ENCODE results near the gene PLCB1.
"Not testable (repeated sequence)": the region's sequence is repeated elsewhere in the genome, so short reads cannot be mapped to it uniquely, and the experiment has no call there.

The PLCB1 gene

DNA sequence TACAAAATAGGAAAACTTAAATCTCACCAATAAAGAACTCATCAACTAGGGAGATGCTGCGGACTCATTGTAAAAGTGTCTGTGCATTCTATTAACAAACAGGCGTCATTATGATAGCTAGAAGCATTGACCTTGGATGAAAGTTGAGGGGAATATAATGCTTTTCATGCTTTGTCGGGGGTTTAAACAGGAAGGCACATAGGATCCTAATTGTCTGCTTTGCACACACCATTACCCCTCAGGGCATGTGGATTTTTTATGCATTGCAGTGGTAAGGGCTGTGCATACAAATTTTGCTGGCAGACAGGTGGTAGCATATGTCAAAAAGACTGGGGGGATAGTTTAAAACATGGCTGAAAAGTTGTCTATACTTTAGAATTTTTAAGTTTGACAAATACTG is 488.9 kb downstream of the PLCB1 start:
- H3K4me3 ChIP-seq (ENCODE audit: low read length) = no peak overlapping the region
- H3K4me1 ChIP-seq (ENCODE audit: insufficient read depth, low read length) = peaks cover 8% of the 10 kb centered on the region
- no peaks in the 10 kb centered on the region for H3K36me3 ChIP-seq (ENCODE audit: insufficient read depth, low read length)
- no peaks in the 10 kb centered on the region for H3K9me3 ChIP-seq (ENCODE audit: low read length)
- no peak overlapping the region for H2AFZ ChIP-seq (ENCODE audit: low read depth, low read length)
- H3K27me3 ChIP-seq (ENCODE audit: insufficient read depth, low read length) = no peaks in the 10 kb centered on the region

DNA sequence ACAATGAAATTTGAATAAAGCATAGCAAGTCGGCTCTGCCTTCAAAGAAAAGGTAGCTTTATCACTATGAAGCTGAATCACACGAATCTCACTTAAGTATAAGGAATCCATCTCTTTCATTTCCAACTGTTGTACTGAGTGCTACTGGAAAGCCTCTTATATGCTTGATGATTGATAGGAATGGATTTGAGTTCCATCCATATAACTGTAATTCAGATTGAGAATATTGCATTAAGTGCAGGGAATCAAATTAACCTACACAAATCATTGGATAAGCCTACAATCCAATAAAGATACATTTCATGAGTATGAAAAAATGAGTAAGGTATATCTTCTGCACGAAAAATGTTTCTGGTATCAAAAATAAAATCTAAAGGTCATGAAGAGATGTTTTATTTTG is 492.0 kb downstream of the PLCB1 start:
- Histone ChIP-seq H2AFZ (ENCODE audit: low read depth, low read length) (no peak overlapping the region), H3K4me3 (ENCODE audit: low read length) (no peak overlapping the region), H3K9me3 (ENCODE audit: low read length) (peaks cover 3% of the 10 kb centered on the region), H3K27me3 (ENCODE audit: insufficient read depth, low read length) (no peaks in the 10 kb centered on the region), H3K36me3 (ENCODE audit: insufficient read depth, low read length) (peaks cover 7% of the 10 kb centered on the region), H3K4me1 (ENCODE audit: insufficient read depth, low read length) (peaks cover 8% of the 10 kb centered on the region)

DNA sequence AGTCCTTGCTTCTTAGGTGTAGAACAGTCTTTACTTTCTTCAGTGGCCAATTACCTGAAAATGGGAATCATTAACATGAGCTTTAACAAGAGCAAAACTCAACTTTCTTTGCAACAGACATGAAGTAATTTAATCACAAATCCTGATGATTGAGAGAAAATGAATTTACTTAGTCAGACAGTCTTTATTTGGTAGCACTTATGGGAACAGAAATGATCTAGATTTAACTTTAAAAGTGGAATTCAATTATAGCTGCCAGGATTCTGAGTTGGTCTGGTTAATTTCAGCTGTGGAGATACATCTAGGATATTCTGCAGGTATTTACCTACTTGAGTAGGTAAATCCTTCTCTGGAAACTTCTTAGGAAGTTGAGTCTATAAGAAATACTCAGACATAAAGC is 492.6 kb downstream of the PLCB1 start:
- Histone ChIP-seq H3K4me3 (ENCODE audit: low read length) (no peak overlapping the region), H3K9me3 (ENCODE audit: low read length) (peaks cover 3% of the 10 kb centered on the region), H3K27me3 (ENCODE audit: insufficient read depth, low read length) (no peaks in the 10 kb centered on the region), H3K4me1 (ENCODE audit: insufficient read depth, low read length) (peaks cover 8% of the 10 kb centered on the region), H2AFZ (ENCODE audit: low read depth, low read length) (no peak overlapping the region), H3K36me3 (ENCODE audit: insufficient read depth, low read length) (peaks cover 9% of the 10 kb centered on the region)

DNA sequence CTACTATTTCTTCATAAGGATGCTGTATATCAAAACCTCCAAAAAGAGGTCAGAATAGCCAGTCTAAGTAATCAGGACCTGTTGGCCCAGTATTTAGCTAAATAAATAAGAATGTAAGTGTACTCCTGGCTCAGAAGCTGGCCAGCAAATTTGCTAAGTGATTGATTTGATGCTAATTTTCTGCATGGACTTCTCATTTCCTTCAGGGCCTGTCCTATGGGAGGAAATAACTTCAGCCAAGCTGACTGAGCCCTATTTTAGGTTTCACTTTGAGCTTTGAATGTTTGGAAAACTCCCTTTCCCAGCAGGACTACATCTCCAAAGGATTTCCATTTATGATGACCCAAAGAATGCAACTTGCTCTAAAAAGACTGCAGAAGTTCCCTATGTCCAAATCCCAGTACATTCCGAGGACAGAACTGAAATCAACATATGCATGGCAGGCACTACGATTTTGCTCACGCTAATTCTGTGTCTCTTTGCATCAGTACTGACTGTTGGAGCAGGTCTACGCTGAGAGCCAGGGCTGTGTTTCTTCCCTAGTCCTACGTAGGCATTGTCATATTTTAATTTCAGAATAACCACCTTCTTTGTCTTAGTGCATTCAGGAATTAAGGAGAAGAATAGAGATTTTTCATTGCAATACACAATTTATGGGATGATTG is 495.4 kb downstream of the PLCB1 start:
- Histone ChIP-seq H3K36me3 (ENCODE audit: insufficient read depth, low read length) (peaks cover 9% of the 10 kb centered on the region), H3K4me1 (ENCODE audit: insufficient read depth, low read length) (no peaks in the 10 kb centered on the region), H3K27me3 (ENCODE audit: insufficient read depth, low read length) (no peaks in the 10 kb centered on the region), H3K4me3 (ENCODE audit: low read length) (no peak overlapping the region), H3K9me3 (ENCODE audit: low read length) (peaks cover 3% of the 10 kb centered on the region), H2AFZ (ENCODE audit: low read depth, low read length) (no peak overlapping the region)

DNA sequence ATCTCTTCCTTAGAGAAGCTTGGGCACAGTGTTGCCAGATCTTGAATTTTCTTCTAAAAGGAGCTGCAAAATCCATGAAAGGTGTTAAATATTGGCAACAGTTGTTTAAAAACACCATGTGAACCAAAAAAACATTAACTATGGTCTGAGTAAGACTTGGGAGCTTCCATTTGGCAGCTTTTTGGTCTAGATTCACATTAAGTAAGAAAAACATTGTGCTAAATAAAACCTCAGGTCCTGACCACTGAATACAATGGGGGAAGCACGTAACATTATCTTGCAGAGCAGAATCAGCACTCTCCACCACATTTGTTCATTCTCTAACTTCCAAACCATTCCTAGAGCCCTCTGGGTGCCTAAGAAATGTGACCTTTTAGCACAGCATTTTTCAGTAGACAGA is 499.2 kb downstream of the PLCB1 start:
- H3K27me3 ChIP-seq (ENCODE audit: insufficient read depth, low read length) = no peaks in the 10 kb centered on the region
- H3K9me3 ChIP-seq (ENCODE audit: low read length) = peaks cover 3% of the 10 kb centered on the region
- no peaks in the 10 kb centered on the region for H3K4me1 ChIP-seq (ENCODE audit: insufficient read depth, low read length)

DNA sequence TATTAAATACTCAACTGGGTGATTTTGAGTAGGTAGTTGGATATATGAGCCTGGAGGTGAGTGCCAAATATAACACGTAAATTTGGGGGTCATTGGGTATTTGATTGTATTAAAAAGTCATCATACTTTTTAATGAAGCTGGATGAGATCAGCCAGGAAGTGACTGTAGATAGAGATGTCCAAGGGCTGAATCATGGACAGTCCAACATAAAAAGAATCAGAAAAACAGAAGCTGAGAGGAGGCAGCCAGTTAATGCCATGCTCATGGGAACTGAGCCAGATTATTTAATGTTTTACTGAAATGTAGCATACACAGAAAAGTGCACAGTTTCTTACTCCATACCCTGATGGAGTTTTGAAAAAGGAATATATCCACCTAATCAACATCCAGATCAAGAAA is 501.3 kb downstream of the PLCB1 start:
- H3K9me3 ChIP-seq (ENCODE audit: low read length) = peaks cover 2% of the 10 kb centered on the region
- H2AFZ ChIP-seq (ENCODE audit: low read depth, low read length) = no peak overlapping the region
- peaks cover 5% of the 10 kb centered on the region for H3K36me3 ChIP-seq (ENCODE audit: insufficient read depth, low read length)
- no peaks in the 10 kb centered on the region for H3K27me3 ChIP-seq (ENCODE audit: insufficient read depth, low read length)
- no peak overlapping the region for H3K4me3 ChIP-seq (ENCODE audit: low read length)
- H3K4me1 ChIP-seq (ENCODE audit: insufficient read depth, low read length) = no peaks in the 10 kb centered on the region

More for the DNA sequence above, 499.2 kb downstream of the PLCB1 start:
- H3K36me3 ChIP-seq (ENCODE audit: insufficient read depth, low read length) = peaks cover 9% of the 10 kb centered on the region
- no peak overlapping the region for H3K4me3 ChIP-seq (ENCODE audit: low read length)
- no peak overlapping the region for H2AFZ ChIP-seq (ENCODE audit: low read depth, low read length)

DNA sequence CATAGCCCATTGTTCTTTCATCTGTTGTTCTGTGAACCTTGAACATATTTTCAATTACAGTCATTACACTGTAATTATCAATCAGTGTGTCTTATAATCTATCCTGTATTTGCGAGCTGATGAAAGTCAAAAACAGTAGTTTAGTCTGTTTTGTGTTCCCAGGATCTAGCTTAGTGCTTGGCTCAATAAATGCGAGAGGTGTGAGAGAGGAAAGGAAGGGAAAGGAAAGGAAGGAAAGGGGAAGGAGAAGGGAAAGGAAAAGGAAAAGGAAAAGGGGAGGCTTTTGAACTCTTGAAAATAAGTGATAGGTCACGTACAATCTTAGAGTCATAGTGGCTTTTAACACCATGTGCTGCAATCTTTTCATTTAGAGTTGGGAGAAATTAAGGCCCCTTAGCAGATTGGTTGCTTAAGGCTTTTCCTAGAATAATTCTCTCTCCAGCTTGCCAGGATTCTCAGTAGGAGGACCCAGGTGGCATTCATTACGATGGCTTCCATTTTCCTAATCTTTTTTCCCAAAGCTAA is 503.0 kb downstream of the PLCB1 start:
- no peaks in the 10 kb centered on the region for H3K27me3 ChIP-seq (ENCODE audit: insufficient read depth, low read length)
- no peak overlapping the region for H3K4me3 ChIP-seq (ENCODE audit: low read length)
- no peaks in the 10 kb centered on the region for H3K9me3 ChIP-seq (ENCODE audit: low read length)
- no peaks in the 10 kb centered on the region for H3K4me1 ChIP-seq (ENCODE audit: insufficient read depth, low read length)
- H3K36me3 ChIP-seq (ENCODE audit: insufficient read depth, low read length) = no peaks in the 10 kb centered on the region
- no peak overlapping the region for H2AFZ ChIP-seq (ENCODE audit: low read depth, low read length)

DNA sequence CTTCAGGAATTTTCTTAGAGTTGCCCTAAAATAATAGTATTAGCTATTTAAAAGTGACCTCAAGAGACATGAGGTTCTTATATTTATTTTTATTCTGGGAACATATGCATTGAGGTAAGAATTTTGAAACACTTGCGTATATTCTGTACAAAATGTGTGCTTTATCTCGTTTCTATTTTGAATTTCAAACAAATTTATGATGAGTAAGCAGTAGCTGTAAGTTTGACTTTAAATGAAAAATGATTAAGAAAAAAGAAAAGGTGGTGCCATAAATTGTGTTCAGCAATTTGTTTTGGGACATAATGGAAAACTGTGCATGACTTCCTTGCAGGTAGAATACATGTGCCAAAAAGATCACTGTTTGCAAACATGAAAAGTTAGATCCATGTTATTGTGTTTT is 503.8 kb downstream of the PLCB1 start:
- no peaks in the 10 kb centered on the region for H3K36me3 ChIP-seq (ENCODE audit: insufficient read depth, low read length)
- H3K27me3 ChIP-seq (ENCODE audit: insufficient read depth, low read length) = no peaks in the 10 kb centered on the region
- H3K4me3 ChIP-seq (ENCODE audit: low read length) = no peak overlapping the region
- no peaks in the 10 kb centered on the region for H3K4me1 ChIP-seq (ENCODE audit: insufficient read depth, low read length)
- H3K9me3 ChIP-seq (ENCODE audit: low read length) = no peaks in the 10 kb centered on the region
- no peak overlapping the region for H2AFZ ChIP-seq (ENCODE audit: low read depth, low read length)

DNA sequence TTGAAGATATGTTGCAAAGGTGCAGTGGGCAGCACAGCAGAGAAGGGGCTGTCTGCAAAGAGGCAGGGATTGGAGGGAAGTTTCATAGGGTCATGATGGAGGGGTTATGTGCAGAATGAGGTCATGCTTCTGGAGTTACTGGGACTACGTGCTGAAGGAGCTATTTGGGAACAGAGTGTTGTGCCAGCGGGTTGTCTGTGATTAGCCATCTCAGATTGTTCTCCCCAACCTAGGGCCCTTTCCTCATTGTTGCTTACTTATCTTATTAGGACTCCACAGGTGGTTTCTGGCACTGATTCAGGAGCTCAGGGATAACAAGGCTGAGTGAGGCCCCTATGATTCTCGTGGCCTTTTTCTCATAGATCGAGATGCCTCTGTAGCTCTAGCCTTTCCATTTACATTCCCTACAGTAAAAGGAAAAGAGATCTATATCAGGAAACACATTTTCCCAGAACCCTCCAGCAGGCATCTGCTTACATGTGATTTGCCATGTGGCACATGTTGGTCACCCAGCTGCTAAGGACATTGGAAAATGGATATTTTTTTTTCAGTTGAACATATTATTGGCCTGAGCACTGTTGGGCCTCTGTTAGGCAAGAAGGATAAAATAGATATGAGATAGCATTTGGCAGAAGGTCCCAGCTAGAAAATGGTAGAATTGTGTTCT is 507.2 kb downstream of the PLCB1 start:
- Histone ChIP-seq H3K4me1 (ENCODE audit: insufficient read depth, low read length) (no peaks in the 10 kb centered on the region), H2AFZ (ENCODE audit: low read depth, low read length) (no peak overlapping the region), H3K9me3 (ENCODE audit: low read length) (no peaks in the 10 kb centered on the region), H3K4me3 (ENCODE audit: low read length) (no peak overlapping the region), H3K36me3 (ENCODE audit: insufficient read depth, low read length) (no peaks in the 10 kb centered on the region), H3K27me3 (ENCODE audit: insufficient read depth, low read length) (no peaks in the 10 kb centered on the region)

DNA sequence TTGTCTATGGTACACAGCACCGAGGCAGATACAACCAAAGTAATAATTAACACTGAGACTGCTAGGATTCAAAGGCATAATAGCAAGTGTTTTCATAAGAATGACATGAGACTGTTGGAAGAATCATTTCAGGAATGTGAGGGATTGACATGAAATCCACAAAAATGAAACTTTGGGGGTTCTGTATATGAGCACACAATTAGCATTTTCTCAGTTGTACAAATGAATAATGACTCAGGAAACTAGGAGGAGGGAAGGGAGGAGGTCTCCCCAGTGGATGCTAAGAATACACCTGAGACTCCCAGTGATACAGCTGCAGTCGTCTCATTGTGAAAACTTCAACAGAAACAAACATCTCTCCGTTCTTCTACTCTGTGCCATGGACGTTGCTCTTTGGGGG is 508.4 kb downstream of the PLCB1 start:
- Histone ChIP-seq H3K27me3 (ENCODE audit: insufficient read depth, low read length) (no peaks in the 10 kb centered on the region), H3K36me3 (ENCODE audit: insufficient read depth, low read length) (peaks cover 3% of the 10 kb centered on the region), H3K4me3 (ENCODE audit: low read length) (no peak overlapping the region), H2AFZ (ENCODE audit: low read depth, low read length) (no peak overlapping the region), H3K9me3 (ENCODE audit: low read length) (no peaks in the 10 kb centered on the region), H3K4me1 (ENCODE audit: insufficient read depth, low read length) (no peaks in the 10 kb centered on the region)

DNA sequence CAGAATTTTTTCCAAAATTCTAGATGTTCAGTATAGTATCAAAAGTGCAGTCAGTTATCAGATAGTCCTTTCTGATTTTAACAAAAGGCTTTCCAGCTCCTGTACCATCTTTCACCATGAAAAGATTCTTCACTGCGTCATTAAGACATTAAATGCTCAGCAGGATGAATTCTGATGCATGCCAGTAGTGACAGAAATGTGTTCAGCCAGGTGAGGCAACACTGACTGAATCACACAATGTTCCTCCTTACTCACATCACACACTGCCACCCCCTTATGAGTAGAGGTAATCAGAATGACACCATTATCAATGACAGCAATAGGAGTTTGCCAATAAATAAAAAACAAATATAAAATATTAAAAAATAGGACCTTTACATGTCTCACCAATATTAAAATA is 510.2 kb downstream of the PLCB1 start:
- Histone ChIP-seq H3K36me3 (ENCODE audit: insufficient read depth, low read length) (peaks cover 19% of the 10 kb centered on the region), H3K27me3 (ENCODE audit: insufficient read depth, low read length) (no peaks in the 10 kb centered on the region)

DNA sequence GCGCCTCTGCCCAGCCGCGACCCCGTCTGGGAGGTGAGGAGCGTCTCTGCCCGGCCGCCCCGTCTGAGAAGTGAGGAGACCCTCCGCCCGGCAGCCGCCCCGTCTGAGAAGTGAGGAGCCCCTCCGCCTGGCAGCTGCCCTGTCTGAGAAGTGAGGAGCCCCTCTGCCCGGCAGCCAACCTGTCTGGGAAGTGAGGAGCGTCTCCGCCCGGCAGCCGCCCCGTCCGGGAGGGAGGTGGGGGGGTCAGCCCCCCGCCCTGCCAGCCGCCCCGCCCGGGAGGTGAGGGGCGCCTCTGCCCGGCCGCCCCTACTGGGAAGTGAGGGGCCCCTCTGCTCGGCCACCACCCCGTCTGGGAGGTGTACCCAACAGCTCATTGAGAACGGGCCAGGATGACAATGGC is 512.4 kb downstream of the PLCB1 start:
- not testable (repeated sequence) for H3K9me3 ChIP-seq (ENCODE audit: low read length); H3K27me3 ChIP-seq (ENCODE audit: insufficient read depth, low read length); H2AFZ ChIP-seq (ENCODE audit: low read depth, low read length); H3K4me3 ChIP-seq (ENCODE audit: low read length); H3K4me1 ChIP-seq (ENCODE audit: insufficient read depth, low read length)
- H3K36me3 ChIP-seq (ENCODE audit: insufficient read depth, low read length) = peaks cover 37% of the 10 kb centered on the region

More for the DNA sequence above, 510.2 kb downstream of the PLCB1 start:
- Histone ChIP-seq H2AFZ (ENCODE audit: low read depth, low read length) (no peak overlapping the region), H3K9me3 (ENCODE audit: low read length) (no peaks in the 10 kb centered on the region), H3K4me3 (ENCODE audit: low read length) (no peak overlapping the region), H3K4me1 (ENCODE audit: insufficient read depth, low read length) (no peaks in the 10 kb centered on the region)

DNA sequence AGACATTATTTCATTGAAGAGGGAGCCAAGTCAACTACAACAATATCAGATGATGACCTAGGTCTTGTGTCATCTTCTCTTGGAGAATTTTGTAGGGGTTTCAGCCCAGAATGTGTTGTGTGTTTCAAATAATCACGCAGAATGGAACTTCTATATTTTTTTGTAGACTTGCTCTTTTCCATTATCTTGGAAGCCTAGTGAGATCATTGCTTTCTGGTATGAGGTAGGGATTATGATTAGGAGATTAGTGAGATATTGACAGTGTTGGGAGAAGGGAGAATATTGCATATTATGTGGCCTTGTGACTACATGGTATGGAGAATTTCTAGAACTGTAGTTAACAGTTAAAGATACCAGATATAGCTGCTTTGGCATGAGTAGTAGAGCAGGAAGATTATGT is 513.3 kb downstream of the PLCB1 start:
- H3K4me3 ChIP-seq (ENCODE audit: low read length) = no peak overlapping the region

More for the DNA sequence above, 513.3 kb downstream of the PLCB1 start:
- H3K27me3 ChIP-seq (ENCODE audit: insufficient read depth, low read length) = no peaks in the 10 kb centered on the region
- no peaks in the 10 kb centered on the region for H3K4me1 ChIP-seq (ENCODE audit: insufficient read depth, low read length)
- peaks cover 42% of the 10 kb centered on the region for H3K36me3 ChIP-seq (ENCODE audit: insufficient read depth, low read length)
- H2AFZ ChIP-seq (ENCODE audit: low read depth, low read length) = no peak overlapping the region
- H3K9me3 ChIP-seq (ENCODE audit: low read length) = peaks cover 11% of the 10 kb centered on the region

Measured in neuron (in vitro differentiated cells).